GM10248 (cell line): ENCODE results near the gene SLC44A5.

Source experiments
- CTCF ChIA-PET: fragments of 300-600 bp; sonication (Branson Sonifier 250); formaldehyde crosslinking; extraction: SDS; loops from one replicate; lab custom pipeline; 2021; ENCODE audit warnings: antibody characterized with exemption; lab: Yijun Ruan, JAX
- POLR2A ChIA-PET: fragments of 350-650 bp; sonication (Branson Sonifier 250); formaldehyde crosslinking; extraction: SDS; loops from one replicate; lab custom pipeline; 2020; ENCODE audit warnings: antibody characterized with exemption; lab: Yijun Ruan, JAX
- DNase-seq: peaks from one replicate; pipeline ENCODE4 v3.0.0; 2012; ENCODE audit errors: extremely low spot score
- CTCF ChIP-seq: IDR thresholded peaks from 2 replicates; pipeline ENCODE4 v1.5.1; 2012; ENCODE audit warnings: mild to moderate bottlenecking, low read depth; ENCODE audit errors: extremely low read depth, missing control alignments, control extremely low read depth

SLC44A5 gene

DNA sequence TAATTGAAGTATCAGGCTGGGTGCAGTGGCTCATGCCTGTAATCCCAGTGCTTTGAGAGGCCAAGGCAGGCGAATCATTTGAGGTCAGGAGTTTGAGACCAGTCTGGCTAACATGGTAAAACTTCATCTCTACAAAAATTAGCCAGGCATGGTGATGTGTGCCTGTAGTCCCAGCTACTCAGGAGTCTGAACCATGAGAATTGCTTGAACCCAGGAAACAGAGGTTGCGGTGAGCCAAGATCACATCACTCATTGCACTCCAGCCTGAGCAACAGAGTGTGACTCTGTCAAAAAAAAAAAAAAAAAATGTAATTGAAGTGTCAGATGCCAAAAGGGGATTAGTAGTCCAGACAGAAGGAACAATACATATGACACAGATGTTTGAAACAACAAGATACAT lies 56.7 kb downstream of the SLC44A5 start:
- CTCF ChIA-PET, result no interaction called here
- no peak for DNase-seq
- POLR2A ChIA-PET, result no interaction called here
- no peak for TF ChIP-seq CTCF

DNA sequence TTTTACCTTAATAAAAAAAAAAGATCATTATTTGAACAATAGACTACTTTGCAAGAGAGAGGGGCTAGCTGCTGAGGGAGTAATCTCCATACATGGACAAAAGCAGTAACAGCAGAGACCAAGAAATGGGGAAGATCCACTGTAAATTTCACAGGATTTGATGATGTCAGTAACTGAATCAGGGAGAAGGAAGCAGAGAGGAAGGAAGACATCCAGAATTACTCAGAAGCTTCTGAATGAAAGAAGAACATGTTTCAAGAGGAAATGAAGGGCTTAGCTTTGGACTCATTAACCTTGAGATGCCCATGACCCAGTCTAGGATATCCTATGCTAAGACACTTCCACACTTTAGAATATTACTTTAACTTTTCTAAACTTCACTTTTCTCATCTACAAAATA lies 60.4 kb downstream of the SLC44A5 start:
- POLR2A ChIA-PET, result no interaction called here
- CTCF ChIA-PET, result no interaction called here
- TF ChIP-seq CTCF, result no peak
- no peak for DNase-seq

DNA sequence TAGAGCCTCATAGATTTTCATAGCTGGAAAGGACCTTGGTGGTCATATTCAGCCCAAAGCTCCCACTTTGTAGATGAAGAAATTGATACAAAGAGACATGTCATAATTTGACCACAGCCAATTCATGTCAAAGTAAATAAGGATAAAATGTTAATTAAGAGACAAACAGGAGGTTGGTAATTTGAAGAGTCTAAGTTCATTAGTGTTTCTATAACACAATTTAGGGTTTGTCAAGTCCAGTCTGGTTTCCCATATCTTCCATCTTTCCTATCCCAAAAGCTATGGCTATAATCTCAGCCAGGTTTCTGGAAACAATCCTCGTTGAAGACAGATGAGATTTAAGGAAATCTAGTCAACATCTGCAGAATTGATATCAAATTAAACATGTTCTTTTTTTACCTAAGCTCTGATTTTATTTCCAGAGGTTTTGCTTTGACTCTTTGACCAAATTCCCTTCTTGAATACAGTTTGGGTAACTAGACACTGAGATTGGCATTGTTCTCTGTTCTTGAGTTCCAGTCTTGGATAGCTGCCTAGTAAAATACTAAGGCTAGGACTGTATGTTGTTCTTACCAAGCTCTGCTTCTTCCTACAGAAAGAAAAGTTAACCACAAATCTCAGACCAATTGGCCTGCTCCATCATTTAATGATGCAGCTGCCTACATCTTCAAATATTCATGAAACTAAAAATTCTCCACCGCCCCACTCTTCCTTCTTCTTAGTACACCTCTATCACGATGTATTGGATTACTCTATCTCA lies 62.0 kb downstream of the SLC44A5 start:
- DNase-seq, result no peak
- no peak for TF ChIP-seq CTCF
- ChIA-PET CTCF (interaction anchor here (0.9 to 1.3 kb wide), 3 partner anchors 9 to 55 kb away, joined by 3 to 4 read pairs (median 4); no protein-coding TSS in a partner anchor), POLR2A (no interaction called here)

GRCh38 chr1:75543705-75544104 lies 67.2 kb downstream of the SLC44A5 start:
- ChIA-PET CTCF (no interaction called here), POLR2A (no interaction called here)
- no peak for DNase-seq
- TF ChIP-seq CTCF, result no peak

GRCh38 chr1:75542818-75543570 lies 67.9 kb downstream of the SLC44A5 start:
- no peak for TF ChIP-seq CTCF
- DNase-seq, result no peak
- ChIA-PET CTCF (no interaction called here), POLR2A (no interaction called here)

DNA sequence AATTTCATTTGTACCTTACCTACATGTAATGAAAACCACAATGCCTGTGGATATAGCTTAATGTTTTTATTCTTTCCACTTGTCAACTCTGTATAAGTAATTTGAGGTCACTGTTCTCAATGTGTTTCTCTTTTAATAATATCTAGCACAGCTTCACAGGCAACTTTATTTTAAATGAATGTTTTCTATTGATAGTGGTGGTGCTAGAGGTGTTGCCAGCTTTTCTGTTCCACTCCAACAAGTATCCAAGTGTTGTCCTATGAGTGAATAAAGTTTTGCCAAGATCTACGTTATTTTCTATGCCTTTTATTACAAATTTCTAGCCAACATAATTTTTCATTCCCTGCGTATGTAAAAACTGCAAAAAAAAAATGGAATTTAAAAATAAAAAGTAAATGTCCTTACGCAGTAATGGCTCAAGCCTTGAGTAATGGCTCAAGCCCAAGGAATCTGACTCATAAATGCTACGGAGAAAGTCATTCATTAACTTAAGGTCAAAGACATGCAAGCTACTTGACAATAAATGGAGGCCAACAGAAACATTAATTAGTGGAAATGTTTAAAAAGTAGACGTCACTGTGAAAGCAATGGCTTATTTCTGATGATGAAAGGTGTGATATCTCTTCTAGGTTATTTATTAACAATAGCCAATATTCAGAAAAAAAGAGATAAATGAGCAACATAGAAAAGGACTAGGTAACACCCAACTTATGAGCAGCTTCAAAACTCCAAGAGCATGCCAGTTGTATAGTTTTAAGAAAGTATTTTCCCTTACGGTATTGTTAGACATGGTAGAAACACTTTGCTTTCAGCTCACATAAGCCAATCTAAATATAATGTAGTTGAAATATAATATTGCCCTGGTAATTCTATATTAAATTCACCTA lies 71.4 kb downstream of the SLC44A5 start:
- POLR2A ChIA-PET, result no interaction called here
- CTCF ChIA-PET, result interaction anchor here (1.4 to 1.9 kb wide), 3 partner anchors 9 to 14 kb away, joined by 3 to 4 read pairs (median 4); no protein-coding TSS in a partner anchor
- no peak for DNase-seq
- no peak for TF ChIP-seq CTCF
